Neural cell (in vitro differentiated cells): ENCODE measurements around the gene TELO2. TPM values are rescaled to one million over a fixed set of nuclear protein-coding genes. Genes with fewer than 3 reads are reported as not detected.

Experiments
- H2AFZ ChIP-seq: fragments of 200-600, 300-800 bp; sonication (generic), shearing (Covaris generic); 2 replicates; pipeline ENCODE4 v1.6.0; 2014; ENCODE audit warnings: low read depth, mild to moderate bottlenecking, antibody characterized with exemption, low read length, moderate library complexity
- H3F3A ChIP-seq: fragments of 200-600 bp; shearing (Covaris generic); 2 replicates; pipeline ENCODE4 v1.6.1; 2016; ENCODE audit warnings: mild to moderate bottlenecking, moderate library complexity, mixed read lengths, antibody characterized with exemption, low read length; ENCODE audit not compliant: insufficient read depth, poor library complexity, severe bottlenecking
- H3K27ac ChIP-seq: fragments of 200-600, 300-800 bp; sonication (generic), shearing (Covaris generic); 2 replicates; pipeline ENCODE4 v1.5.1; 2014; ENCODE audit warnings: mild to moderate bottlenecking, low read length, moderate library complexity
- H3K27me3 ChIP-seq: fragments of 300-800, 200-600 bp; sonication (generic), shearing (Covaris generic); 2 replicates; pipeline ENCODE4 v1.6.0; 2014; ENCODE audit warnings: mild to moderate bottlenecking, low read depth, low read length, moderate library complexity; ENCODE audit not compliant: insufficient read depth
- H3K36me3 ChIP-seq: fragments of 300-800, 200-600 bp; sonication (generic), shearing (Covaris generic); 2 replicates; pipeline ENCODE4 v1.5.1; 2014; ENCODE audit warnings: mild to moderate bottlenecking, antibody characterized with exemption, low read length, moderate library complexity; ENCODE audit not compliant: insufficient read depth
- H3K4me2 ChIP-seq: fragments of 300-800, 200-600 bp; sonication (generic), shearing (Covaris generic); 2 replicates; pipeline ENCODE4 v1.6.0; 2014; ENCODE audit warnings: mild to moderate bottlenecking, low read length
- H3K4me3 ChIP-seq: fragments of 300-800, 200-600 bp; sonication (generic), shearing (Covaris generic); 2 replicates; pipeline ENCODE4 v1.5.1; 2014; ENCODE audit warnings: mild to moderate bottlenecking, low read length, moderate library complexity
- H3K79me2 ChIP-seq: fragments of 200-600 bp; shearing (Covaris generic); replicated peaks from 2 replicates; pipeline ENCODE4 v1.6.0; 2014; ENCODE audit warnings: mild to moderate bottlenecking, low read length, moderate library complexity; ENCODE audit not compliant: insufficient read depth
- H3K9ac ChIP-seq: fragments of 300-800, 200-600 bp; sonication (generic), shearing (Covaris generic); 2 replicates; pipeline ENCODE4 v1.6.1; 2016; ENCODE audit warnings: mild to moderate bottlenecking, low read length, mixed read lengths
- H3K9me2 ChIP-seq: fragments of 200-600 bp; shearing (Covaris generic); 2 replicates; pipeline ENCODE4 v1.6.1; 2016; ENCODE audit warnings: mild to moderate bottlenecking, low read length, mixed read lengths; ENCODE audit not compliant: insufficient read depth
- H3K9me3 ChIP-seq: fragments of 200-600, 300-800 bp; sonication (generic), shearing (Covaris generic); 2 replicates; pipeline ENCODE4 v1.6.1; 2016; ENCODE audit warnings: mild to moderate bottlenecking, mixed run types, low read length, moderate library complexity, mixed read lengths
- H4K20me1 ChIP-seq: fragments of 200-600 bp; shearing (Covaris generic); 2 replicates; pipeline ENCODE4 v1.6.1; 2016; ENCODE audit warnings: mild to moderate bottlenecking, mixed run types; ENCODE audit not compliant: insufficient read depth
- CTCF ChIP-seq: fragments of 450-650 bp; IDR thresholded peaks from 2 replicates; pipeline ENCODE4 v1.5.1; 2014; ENCODE audit warnings: antibody characterized with exemption, mild to moderate bottlenecking, moderate library complexity; ENCODE audit not compliant: poor library complexity, severe bottlenecking
- EP300 ChIP-seq: fragments of 450-650 bp; conservative IDR thresholded peaks from 2 replicates; pipeline ENCODE4 v1.6.1; 2014; ENCODE audit warnings: antibody characterized with exemption, mild to moderate bottlenecking, moderate library complexity; ENCODE audit not compliant: poor library complexity, severe bottlenecking
- EZH2 ChIP-seq: fragments of 200-600, 300-800 bp; shearing (Covaris generic), sonication (generic); IDR thresholded peaks from 2 replicates; pipeline ENCODE4 v1.6.1; 2014; ENCODE audit warnings: antibody characterized with exemption, low read length, borderline replicate concordance, mild to moderate bottlenecking; ENCODE audit not compliant: insufficient read depth, poor library complexity, severe bottlenecking
- MXI1 ChIP-seq: fragments of 450-650 bp; conservative IDR thresholded peaks from 2 replicates; pipeline ENCODE4 v1.6.1; 2014; ENCODE audit warnings: antibody characterized with exemption, mild to moderate bottlenecking; ENCODE audit not compliant: poor library complexity, severe bottlenecking
- POLR2AphosphoS5 ChIP-seq: IDR thresholded peaks from 2 replicates; pipeline ENCODE4 v1.6.1; 2012
- RAD21 ChIP-seq: fragments of 450-650 bp; conservative IDR thresholded peaks from 2 replicates; pipeline ENCODE4 v1.6.1; 2014; ENCODE audit warnings: antibody characterized with exemption, mild to moderate bottlenecking, moderate library complexity
- REST ChIP-seq: IDR thresholded peaks from 2 replicates; pipeline ENCODE4 v1.6.1; 2012; ENCODE audit warnings: borderline replicate concordance
- SMC3 ChIP-seq: fragments of 450-650 bp; conservative IDR thresholded peaks from 2 replicates; pipeline ENCODE4 v1.6.1; 2014; ENCODE audit warnings: antibody characterized with exemption, mild to moderate bottlenecking, moderate library complexity; ENCODE audit not compliant: poor library complexity
- TAF1 ChIP-seq: IDR thresholded peaks from 2 replicates; pipeline ENCODE4 v1.6.1; 2012; ENCODE audit warnings: low read depth
- polyA plus RNA-seq: library from polyadenylated mRNA; depleted of rRNA; stranded (reverse); fragments of >200 nt; gene quantifications from 2 replicates; pipeline ENCODE4 v1.2.3, GENCODE V29; 2014

The TELO2 gene
- polyA plus RNA-seq, 1 donor from 2014 or later = 50.4 TPM

- TF ChIP-seq MXI1 (no peak), POLR2AphosphoS5 (no peak), SMC3 (no peak), TAF1 (no peak), EP300 (no peak), REST (no peak), RAD21 (no peak), EZH2 (no peak), CTCF (no peak)
- H3K36me3 ChIP-seq = no peaks in the 10 kb centered on the region
- no peaks in the 10 kb centered on the region for H3K9me2 ChIP-seq
- H3K4me2 ChIP-seq = no peak overlapping the region
- H3K9ac ChIP-seq = no peak overlapping the region
- H2AFZ ChIP-seq = no peak overlapping the region
- H3K27me3 ChIP-seq = no peaks in the 10 kb centered on the region
- H3K79me2 ChIP-seq = no peaks in the 10 kb centered on the region
- H3K9me3 ChIP-seq = no peaks in the 10 kb centered on the region
- no peak overlapping the region for H3K4me3 ChIP-seq
- H4K20me1 ChIP-seq = no peaks in the 10 kb centered on the region
- no peak overlapping the region for H3K27ac ChIP-seq
- H3F3A ChIP-seq = no peaks in the 10 kb centered on the region
Observed at GRCh38 chr16:1445518-1446203, 47.5 kb upstream of the TELO2 start.

GRCh38 chr16:1446296-1447080, 46.7 kb upstream of the TELO2 start:
- no peak overlapping the region for H3K9ac ChIP-seq
- H4K20me1 ChIP-seq = no peaks in the 10 kb centered on the region
- no peaks in the 10 kb centered on the region for H3K9me2 ChIP-seq
- no peak overlapping the region for H2AFZ ChIP-seq
- no peaks in the 10 kb centered on the region for H3K36me3 ChIP-seq
- H3K27me3 ChIP-seq = no peaks in the 10 kb centered on the region
- no peaks in the 10 kb centered on the region for H3K9me3 ChIP-seq
- H3K79me2 ChIP-seq = no peaks in the 10 kb centered on the region
- no peak overlapping the region for H3K4me3 ChIP-seq
- no peak overlapping the region for H3K27ac ChIP-seq
- no peak overlapping the region for H3K4me2 ChIP-seq
- TF ChIP-seq EP300 (no peak), MXI1 (no peak), SMC3 (no peak), POLR2AphosphoS5 (no peak), REST (no peak), EZH2 (no peak), TAF1 (no peak), CTCF (no peak)
- H3F3A ChIP-seq = no peaks in the 10 kb centered on the region
